VCaP (cell line): ENCODE measurements around the gene CAMTA1.

ENCODE experiments used
- H3K27ac ChIP-seq: fragments of 450-650 bp; 2 replicates; pipeline ENCODE4 v1.5.1; 2017
- CTCF ChIP-seq: fragments of 450-650 bp; conservative IDR thresholded peaks from 2 replicates; pipeline ENCODE4 v1.5.1; 2017; ENCODE audit warnings: mild to moderate bottlenecking, moderate library complexity

The CAMTA1 gene

DNA sequence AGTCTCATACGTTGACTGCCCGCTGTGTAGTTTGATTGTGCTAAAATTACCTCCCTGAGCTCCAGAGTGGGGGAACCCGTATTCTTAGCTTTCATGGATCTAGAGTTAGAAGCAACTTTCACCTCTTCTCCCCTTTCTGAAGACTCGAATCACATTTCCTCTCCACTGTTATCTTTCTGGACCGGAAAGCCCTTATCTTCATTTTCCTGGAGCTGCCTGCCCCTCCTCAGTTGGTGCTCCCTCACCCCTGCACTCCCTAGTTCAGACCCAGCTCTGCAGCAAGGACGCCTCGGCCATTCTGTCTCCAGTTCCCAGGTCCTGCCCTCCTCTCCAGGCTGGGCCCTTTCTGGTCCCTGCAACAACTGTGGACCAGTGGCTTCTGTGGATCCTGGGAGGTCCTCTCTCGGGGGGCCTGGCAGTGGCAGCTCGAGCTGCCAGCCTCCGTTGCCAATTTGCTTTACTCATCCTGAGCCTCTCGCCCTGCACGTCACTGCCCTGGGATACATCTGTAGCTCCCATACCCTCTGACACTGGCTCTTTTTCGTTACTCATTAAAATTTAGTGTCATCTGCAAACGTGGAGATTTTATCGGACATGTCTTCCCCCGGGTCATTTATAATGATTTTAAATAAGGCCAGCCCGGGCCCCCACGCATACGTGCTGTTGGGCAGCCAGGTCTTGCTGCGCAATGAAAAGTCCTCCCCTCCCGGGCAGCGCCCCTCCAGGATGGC is 844.4 kb downstream of the CAMTA1 start:
- no peak for TF ChIP-seq CTCF
- H3K27ac ChIP-seq, result no peak overlapping the region

- TF ChIP-seq CTCF, result no peak
- H3K27ac ChIP-seq, result no peak overlapping the region
Measured at GRCh38 chr1:7630378-7630777, 845.1 kb downstream of the CAMTA1 start.

DNA sequence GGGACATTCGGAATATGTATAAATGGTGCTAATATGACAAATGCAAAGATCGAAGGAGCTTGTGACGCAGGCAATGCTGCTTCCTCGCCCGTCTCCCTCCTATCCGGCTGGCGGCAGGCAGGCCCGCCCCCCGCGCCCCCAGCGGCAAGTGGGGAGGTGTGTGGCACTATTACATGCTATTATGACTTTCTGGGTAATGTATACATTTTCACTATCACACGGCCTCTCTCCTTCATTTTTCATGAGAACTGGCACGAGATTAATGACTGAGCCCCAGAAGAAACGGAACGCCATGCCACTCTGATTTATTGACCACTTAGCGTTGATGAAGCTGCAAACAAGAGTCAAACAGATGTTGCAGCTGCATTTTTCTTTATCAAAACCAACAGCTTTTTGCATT is 846.9 kb downstream of the CAMTA1 start:
- TF ChIP-seq CTCF, result no peak
- H3K27ac ChIP-seq, result no peak overlapping the region

- no peak overlapping the region for H3K27ac ChIP-seq
- no peak for TF ChIP-seq CTCF
Measured at GRCh38 chr1:7632681-7633080, 847.4 kb downstream of the CAMTA1 start.

GRCh38 chr1:7633506-7634245 is 848.4 kb downstream of the CAMTA1 start:
- no peak overlapping the region for H3K27ac ChIP-seq
- no peak for TF ChIP-seq CTCF

DNA sequence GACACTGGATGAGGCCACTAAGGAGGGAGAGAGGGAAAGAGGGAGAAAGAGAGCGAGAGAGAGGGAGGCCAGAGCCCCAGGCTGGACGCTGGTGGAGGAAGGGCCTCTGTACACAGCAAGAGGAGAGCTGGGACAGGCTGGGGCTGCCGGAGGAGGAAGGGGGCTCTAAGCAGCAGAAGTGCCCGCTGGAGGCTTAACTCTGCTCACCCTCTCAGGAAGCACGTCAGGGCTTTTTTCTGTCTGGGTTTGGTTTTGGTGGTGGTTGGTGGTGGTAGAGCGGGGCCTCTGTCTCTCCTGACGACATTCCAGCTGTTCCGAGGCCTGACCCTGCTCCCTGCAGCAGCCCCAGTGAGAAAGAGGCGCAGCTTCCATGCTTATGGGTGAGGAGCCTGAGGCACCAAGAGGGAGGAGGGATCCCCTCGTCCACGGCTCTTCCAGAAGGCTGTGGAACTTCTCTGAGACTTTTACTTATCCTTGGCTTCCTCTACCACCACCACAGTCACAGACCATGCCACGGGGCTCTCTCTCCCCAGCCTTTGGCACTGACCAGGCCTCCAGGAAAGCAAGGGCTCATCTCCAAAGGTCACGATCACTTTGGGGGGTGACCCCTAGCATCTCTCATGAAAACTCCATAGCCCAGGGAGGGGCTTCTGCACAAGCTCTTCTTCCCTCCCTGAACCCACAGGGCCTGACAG is 849.4 kb downstream of the CAMTA1 start:
- TF ChIP-seq CTCF, result no peak

GRCh38 chr1:7636795-7637526 is 851.7 kb downstream of the CAMTA1 start:
- TF ChIP-seq CTCF, result no peak
- H3K27ac ChIP-seq, result no peak overlapping the region

More for the DNA sequence above, 849.4 kb downstream of the CAMTA1 start:
- no peak overlapping the region for H3K27ac ChIP-seq
